Endothelial cell of umbilical vein (primary cell): ENCODE results near the gene SLF1. TPM values are rescaled to one million over a fixed set of nuclear protein-coding genes. Genes with fewer than 3 reads are reported as not detected.

Source experiments
- BruUV-seq: library from RNA; stranded (reverse); fragments of 400-500 nt; replicated peaks from 2 replicates; lab custom pipeline; 2021; lab: Mats Ljungman, UMichigan
- CTCF ChIA-PET: fragments of 300-600, 350-600 bp; sonication (Branson Sonifier 250); formaldehyde crosslinking; loops from one replicate; lab custom pipeline; 2021; ENCODE audit warnings: antibody characterized with exemption, inconsistent platforms; lab: Charles Lee
- POLR2A ChIA-PET: fragments of 300-600, 350-600 bp; sonication (Branson Sonifier 250); formaldehyde crosslinking; loops from one replicate; lab custom pipeline; 2021; ENCODE audit warnings: antibody characterized with exemption, inconsistent platforms; lab: Charles Lee
- DNase-seq: peaks from one replicate; pipeline ENCODE4 v3.0.0-alpha.2; 2011; ENCODE audit warnings: low read depth, low spot score
- FAIRE-seq: peaks from 2 replicates; lab custom pipeline; 2011; peaks lifted over from hg19 to GRCh38; lab: Jason Lieb, UNC
- H2AFZ ChIP-seq: 2 replicates; pipeline ENCODE4 v1.6.0; 2012; ENCODE audit warnings: low read depth, low read length, control low read depth, inconsistent platforms
- H3K27ac ChIP-seq: 2 replicates; pipeline ENCODE4 v1.5.1; 2011; ENCODE audit warnings: low read depth, mild to moderate bottlenecking, control low read depth, low read length, moderate library complexity; ENCODE audit not compliant: insufficient read depth
- H3K27me3 ChIP-seq, 2 experiments: 2 replicates each; pipeline versions ENCODE4 v1.6.0 to v1.6.1; 2011; ENCODE audit warnings: low read length in 2 of 2, mixed read lengths in 1 of 2; ENCODE audit not compliant: control insufficient read depth in 2 of 2, insufficient read depth in 2 of 2
- H3K36me3 ChIP-seq, 2 experiments: 2 replicates in 1 of 2; 3 replicates in 1 of 2; pipeline ENCODE4 v1.5.1; 2011; ENCODE audit warnings: low read length in 2 of 2, mild to moderate bottlenecking in 1 of 2, moderate library complexity in 1 of 2; ENCODE audit not compliant: control insufficient read depth in 2 of 2, insufficient read depth in 2 of 2; ENCODE audit errors: extremely low read depth in 1 of 2
- H3K4me1 ChIP-seq: 3 replicates; pipeline ENCODE4 v1.5.1; 2011; ENCODE audit warnings: mild to moderate bottlenecking, low read length; ENCODE audit not compliant: control insufficient read depth, insufficient read depth; ENCODE audit errors: extremely low read depth
- H3K4me2 ChIP-seq: 2 replicates; pipeline ENCODE4 v1.6.1; 2011; ENCODE audit warnings: low read length, control low read depth, mixed read lengths; ENCODE audit not compliant: insufficient read depth
- H3K4me3 ChIP-seq, 3 experiments: fragments of 200-600 bp in 1 of 3; sonication (generic), shearing (Covaris generic) in 1 of 3; replicated peaks in 1 of 3; 2 replicates each; pipeline ENCODE4 v1.5.1; 2011 to 2016; ENCODE audit warnings: control low read depth in 3 of 3, low read length in 3 of 3, mild to moderate bottlenecking in 2 of 3, inconsistent platforms in 1 of 3, low read depth in 1 of 3, moderate library complexity in 1 of 3; ENCODE audit not compliant: insufficient read depth in 1 of 3
- H3K79me2 ChIP-seq: 2 replicates; pipeline ENCODE4 v1.6.0; 2012; ENCODE audit warnings: low read length, inconsistent platforms; ENCODE audit not compliant: control insufficient read depth, insufficient read depth
- H3K9ac ChIP-seq: replicated peaks from 2 replicates; pipeline ENCODE3; 2011; ENCODE audit warnings: low read length, control low read depth; ENCODE audit not compliant: insufficient read depth; ENCODE audit errors: extremely low read depth
- H3K9me1 ChIP-seq: replicated peaks from 3 replicates; pipeline ENCODE4 v1.6.0; 2011; ENCODE audit warnings: mild to moderate bottlenecking, low read length; ENCODE audit not compliant: control insufficient read depth, insufficient read depth; ENCODE audit errors: extremely low read depth
- H3K9me3 ChIP-seq: replicated peaks from 2 replicates; pipeline ENCODE4 v1.5.1; 2012; ENCODE audit warnings: low read length, inconsistent platforms; ENCODE audit not compliant: control insufficient read depth, insufficient read depth
- H4K20me1 ChIP-seq: replicated peaks from 2 replicates; pipeline ENCODE3; 2011; ENCODE audit warnings: mild to moderate bottlenecking, low read length; ENCODE audit not compliant: control insufficient read depth, insufficient read depth; ENCODE audit errors: extremely low read depth
- EZH2 ChIP-seq: IDR thresholded peaks from 2 replicates; pipeline ENCODE4 v1.6.1; 2012; ENCODE audit warnings: borderline replicate concordance, low read depth, mild to moderate bottlenecking, moderate library complexity, low read length, inconsistent platforms; ENCODE audit not compliant: severe bottlenecking
- FOS ChIP-seq: IDR thresholded peaks from 2 replicates; pipeline ENCODE4 v1.6.1; 2011; ENCODE audit warnings: mild to moderate bottlenecking, low read length, moderate library complexity, borderline replicate concordance; ENCODE audit not compliant: insufficient read depth
- GATA2 ChIP-seq: IDR thresholded peaks from 2 replicates; pipeline ENCODE4 v1.7.0; 2011; ENCODE audit warnings: low read depth, mild to moderate bottlenecking, moderate library complexity, mixed read lengths, low read length; ENCODE audit not compliant: insufficient read length, insufficient read depth
- JUN ChIP-seq: IDR thresholded peaks from 2 replicates; pipeline ENCODE4 v1.6.1; 2011; ENCODE audit warnings: borderline replicate concordance, low read depth; ENCODE audit not compliant: insufficient read length, insufficient read depth
- MAX ChIP-seq: IDR thresholded peaks from 2 replicates; pipeline ENCODE4 v1.6.1; 2011; ENCODE audit not compliant: insufficient read depth, insufficient read length
- POLR2A ChIP-seq: IDR thresholded peaks from 2 replicates; pipeline ENCODE4 v1.6.1; 2012; ENCODE audit warnings: low read depth, mild to moderate bottlenecking, control low read depth, low read length
- POLR2AphosphoS5 ChIP-seq: IDR thresholded peaks from 2 replicates; pipeline ENCODE4 v1.6.1; 2012; ENCODE audit warnings: low read depth, mild to moderate bottlenecking, control low read depth, low read length, moderate library complexity; ENCODE audit not compliant: insufficient read depth
- dilution Hi-C: fragments of 300-500 bp; cut with MboI; formaldehyde crosslinking; loops from one replicate; pipeline ENCODE4 v1.15.0; 2019; ENCODE audit warnings: low sequenced_read_pairs; ENCODE audit not compliant: extremely low pct_ligation_motif_present
- intact Hi-C: fragments of 100-400 bp; cut with micrococcal nuclease; formaldehyde crosslinking; loops from one replicate; pipeline ENCODE4 v1.10.0; 2022
- polyA plus RNA-seq, 4 experiments: library from polyadenylated mRNA; depleted of rRNA in 3 of 4; stranded (reverse) in 3 of 4; unstranded in 1 of 4; fragments of >200 nt; gene quantifications; 2 replicates each; pipeline versions ENCODE4 v1.2.1 to v1.2.3, GENCODE V29; 2011 to 2012; ENCODE audit warnings: missing spikeins in 1 of 4
- total RNA-seq: library from RNA; stranded (reverse); gene quantifications from 2 replicates; pipeline ENCODE4 v1.2.3, GENCODE V29; 2021

Gene SLF1
- total and polyA plus RNA-seq, 2 donors (not counting 3 experiments of a cell fraction or from before 2014, with no cell fraction given): 1.4 to 8.5 TPM

GRCh38 chr5:94674490-94675382, 56.3 kb downstream of the SLF1 start:
- H4K20me1 ChIP-seq: no peaks in the 10 kb centered on the region
- no peak overlapping the region for H3K4me2 ChIP-seq
- ChIA-PET POLR2A (no interaction called here), CTCF (interaction anchor here (2.1 kb wide), 1 partner anchor 18 kb away, joined by 7 read pairs; no protein-coding TSS in a partner anchor)
- BruUV-seq: no TSS peak
- no peak overlapping the region for H2AFZ ChIP-seq
- FAIRE-seq (no peak), DNase-seq (peak; percentile 40)
- no peak overlapping the region for H3K4me3 ChIP-seq
- H3K9ac ChIP-seq: no peak overlapping the region
- no peak overlapping the region for H3K27ac ChIP-seq
- dilution Hi-C loops (no loop called here), intact Hi-C loops (loop anchor here (1.0 kb wide), 1 partner anchor 12 kb away; no protein-coding TSS in a partner anchor)
- H3K9me1 ChIP-seq: no peaks in the 10 kb centered on the region
- no peaks in the 10 kb centered on the region for H3K9me3 ChIP-seq
- no peaks in the 10 kb centered on the region for H3K36me3 ChIP-seq
- no peaks in the 10 kb centered on the region for H3K27me3 ChIP-seq
- H3K4me1 ChIP-seq: peaks cover 5% of the 10 kb centered on the region
- H3K79me2 ChIP-seq: no peaks in the 10 kb centered on the region
- TF ChIP-seq MAX: no peak
- no peak for TF ChIP-seq JUN
- TF ChIP-seq POLR2AphosphoS5: no peak
- TF ChIP-seq FOS: no peak
- TF ChIP-seq POLR2A: no peak
- TF ChIP-seq GATA2: peak; percentile 28
- TF ChIP-seq EZH2: no peak
